ENCODE data around the gene COX6B2.

Gene COX6B2

GRCh38 chr19:55322204-55322885 lies 32.2 kb downstream of the COX6B2 start:
- H3K9me3 ChIP-seq (ENCODE audit: control insufficient read depth, low read length), result no peaks in the 10 kb centered on the region
- H3K27me3 ChIP-seq (replicated peaks; ENCODE audit: control insufficient read depth, insufficient read depth, low read length, poor library complexity, severe bottlenecking), result no peaks in the 10 kb centered on the region
- no peaks in the 10 kb centered on the region for H3K36me3 ChIP-seq (ENCODE audit: control insufficient read depth, insufficient read depth, low read length)
- H3K4me1 ChIP-seq (ENCODE audit: control insufficient read depth, insufficient read depth, low read length, poor library complexity, severe bottlenecking), result no peaks in the 10 kb centered on the region
- H3K27ac ChIP-seq (ENCODE audit: insufficient read depth, low read length, poor library complexity, severe bottlenecking), result no peak overlapping the region
- H3K4me3 ChIP-seq (ENCODE audit: insufficient read depth, low read depth, low read length, poor library complexity, severe bottlenecking), result no peak overlapping the region
- no peak for DNase-seq

- Histone ChIP-seq H3K4me1 (ENCODE audit: control insufficient read depth, insufficient read depth, low read length, poor library complexity, severe bottlenecking) (no peaks in the 10 kb centered on the region), H3K9me3 (ENCODE audit: control insufficient read depth, low read length) (no peaks in the 10 kb centered on the region), H3K27ac (ENCODE audit: insufficient read depth, low read length, poor library complexity, severe bottlenecking) (no peak overlapping the region), H3K4me3 (ENCODE audit: insufficient read depth, low read depth, low read length, poor library complexity, severe bottlenecking) (no peak overlapping the region), H3K27me3 (replicated peaks; ENCODE audit: control insufficient read depth, insufficient read depth, low read length, poor library complexity, severe bottlenecking) (no peaks in the 10 kb centered on the region), H3K36me3 (ENCODE audit: control insufficient read depth, insufficient read depth, low read length) (no peaks in the 10 kb centered on the region)
- no peak for DNase-seq
Observed at GRCh38 chr19:55321466-55322137, 32.9 kb downstream of the COX6B2 start.

- DNase-seq, result no peak
- H3K27me3 ChIP-seq (replicated peaks; ENCODE audit: control insufficient read depth, insufficient read depth, low read length, poor library complexity, severe bottlenecking), result no peaks in the 10 kb centered on the region
- no peaks in the 10 kb centered on the region for H3K4me1 ChIP-seq (ENCODE audit: control insufficient read depth, insufficient read depth, low read length, poor library complexity, severe bottlenecking)
- no peaks in the 10 kb centered on the region for H3K36me3 ChIP-seq (ENCODE audit: control insufficient read depth, insufficient read depth, low read length)
- H3K27ac ChIP-seq (ENCODE audit: insufficient read depth, low read length, poor library complexity, severe bottlenecking), result no peak overlapping the region
- no peaks in the 10 kb centered on the region for H3K9me3 ChIP-seq (ENCODE audit: control insufficient read depth, low read length)
- no peak overlapping the region for H3K4me3 ChIP-seq (ENCODE audit: insufficient read depth, low read depth, low read length, poor library complexity, severe bottlenecking)
Observed at GRCh38 chr19:55320844-55321419, 33.6 kb downstream of the COX6B2 start.

- H3K27ac ChIP-seq (ENCODE audit: insufficient read depth, low read length, poor library complexity, severe bottlenecking), result no peak overlapping the region
- no peak overlapping the region for H3K4me3 ChIP-seq (ENCODE audit: insufficient read depth, low read depth, low read length, poor library complexity, severe bottlenecking)
- DNase-seq, result no peak
- H3K4me1 ChIP-seq (ENCODE audit: control insufficient read depth, insufficient read depth, low read length, poor library complexity, severe bottlenecking), result no peaks in the 10 kb centered on the region
- H3K36me3 ChIP-seq (ENCODE audit: control insufficient read depth, insufficient read depth, low read length), result no peaks in the 10 kb centered on the region
- H3K9me3 ChIP-seq (ENCODE audit: control insufficient read depth, low read length), result no peaks in the 10 kb centered on the region
- no peaks in the 10 kb centered on the region for H3K27me3 ChIP-seq (replicated peaks; ENCODE audit: control insufficient read depth, insufficient read depth, low read length, poor library complexity, severe bottlenecking)
Observed at GRCh38 chr19:55319785-55320184, 34.7 kb downstream of the COX6B2 start.

- H3K4me3 ChIP-seq (ENCODE audit: insufficient read depth, low read depth, low read length, poor library complexity, severe bottlenecking), result no peak overlapping the region
- no peaks in the 10 kb centered on the region for H3K27me3 ChIP-seq (replicated peaks; ENCODE audit: control insufficient read depth, insufficient read depth, low read length, poor library complexity, severe bottlenecking)
- no peaks in the 10 kb centered on the region for H3K36me3 ChIP-seq (ENCODE audit: control insufficient read depth, insufficient read depth, low read length)
- no peak for DNase-seq
- H3K4me1 ChIP-seq (ENCODE audit: control insufficient read depth, insufficient read depth, low read length, poor library complexity, severe bottlenecking), result no peaks in the 10 kb centered on the region
- no peaks in the 10 kb centered on the region for H3K9me3 ChIP-seq (ENCODE audit: control insufficient read depth, low read length)
- no peak overlapping the region for H3K27ac ChIP-seq (ENCODE audit: insufficient read depth, low read length, poor library complexity, severe bottlenecking)
Observed at GRCh38 chr19:55316646-55317045, 37.9 kb downstream of the COX6B2 start.

- Histone ChIP-seq H3K9me3 (ENCODE audit: control insufficient read depth, low read length) (no peaks in the 10 kb centered on the region), H3K4me3 (ENCODE audit: insufficient read depth, low read depth, low read length, poor library complexity, severe bottlenecking) (no peak overlapping the region), H3K27ac (ENCODE audit: insufficient read depth, low read length, poor library complexity, severe bottlenecking) (no peak overlapping the region), H3K36me3 (ENCODE audit: control insufficient read depth, insufficient read depth, low read length) (no peaks in the 10 kb centered on the region), H3K4me1 (ENCODE audit: control insufficient read depth, insufficient read depth, low read length, poor library complexity, severe bottlenecking) (no peaks in the 10 kb centered on the region), H3K27me3 (replicated peaks; ENCODE audit: control insufficient read depth, insufficient read depth, low read length, poor library complexity, severe bottlenecking) (no peaks in the 10 kb centered on the region)
- no peak for DNase-seq
Observed at GRCh38 chr19:55315956-55316525, 38.5 kb downstream of the COX6B2 start.

- H3K9me3 ChIP-seq (ENCODE audit: control insufficient read depth, low read length), result no peaks in the 10 kb centered on the region
- H3K27ac ChIP-seq (ENCODE audit: insufficient read depth, low read length, poor library complexity, severe bottlenecking), result no peak overlapping the region
- no peaks in the 10 kb centered on the region for H3K36me3 ChIP-seq (ENCODE audit: control insufficient read depth, insufficient read depth, low read length)
- DNase-seq, result no peak
- no peaks in the 10 kb centered on the region for H3K27me3 ChIP-seq (replicated peaks; ENCODE audit: control insufficient read depth, insufficient read depth, low read length, poor library complexity, severe bottlenecking)
- no peaks in the 10 kb centered on the region for H3K4me1 ChIP-seq (ENCODE audit: control insufficient read depth, insufficient read depth, low read length, poor library complexity, severe bottlenecking)
- no peak overlapping the region for H3K4me3 ChIP-seq (ENCODE audit: insufficient read depth, low read depth, low read length, poor library complexity, severe bottlenecking)
Observed at GRCh38 chr19:55314396-55314795, 40.1 kb downstream of the COX6B2 start.

- Histone ChIP-seq H3K27ac (ENCODE audit: insufficient read depth, low read length, poor library complexity, severe bottlenecking) (no peak overlapping the region), H3K27me3 (replicated peaks; ENCODE audit: control insufficient read depth, insufficient read depth, low read length, poor library complexity, severe bottlenecking) (no peaks in the 10 kb centered on the region), H3K9me3 (ENCODE audit: control insufficient read depth, low read length) (no peaks in the 10 kb centered on the region), H3K4me3 (ENCODE audit: insufficient read depth, low read depth, low read length, poor library complexity, severe bottlenecking) (no peak overlapping the region), H3K36me3 (ENCODE audit: control insufficient read depth, insufficient read depth, low read length) (no peaks in the 10 kb centered on the region), H3K4me1 (ENCODE audit: control insufficient read depth, insufficient read depth, low read length, poor library complexity, severe bottlenecking) (no peaks in the 10 kb centered on the region)
- DNase-seq, result no peak
Observed at GRCh38 chr19:55312621-55313512, 41.7 kb downstream of the COX6B2 start.

GRCh38 chr19:55311797-55312196 lies 42.7 kb downstream of the COX6B2 start:
- Histone ChIP-seq H3K4me3 (ENCODE audit: insufficient read depth, low read depth, low read length, poor library complexity, severe bottlenecking) (no peak overlapping the region), H3K36me3 (ENCODE audit: control insufficient read depth, insufficient read depth, low read length) (no peaks in the 10 kb centered on the region), H3K9me3 (ENCODE audit: control insufficient read depth, low read length) (no peaks in the 10 kb centered on the region)

More at GRCh38 chr19:55311797-55312196, 42.7 kb downstream of the COX6B2 start:
- H3K27ac ChIP-seq (ENCODE audit: insufficient read depth, low read length, poor library complexity, severe bottlenecking), result no peak overlapping the region
- no peaks in the 10 kb centered on the region for H3K4me1 ChIP-seq (ENCODE audit: control insufficient read depth, insufficient read depth, low read length, poor library complexity, severe bottlenecking)
- no peak for DNase-seq
- H3K27me3 ChIP-seq (replicated peaks; ENCODE audit: control insufficient read depth, insufficient read depth, low read length, poor library complexity, severe bottlenecking), result no peaks in the 10 kb centered on the region
